OCI-LY1 (cell line): ENCODE data around the gene EFEMP2.

Experiments
- H2AFZ ChIP-seq: fragments of 200-600 bp; sonication (generic), shearing (Covaris generic); 2 replicates; pipeline ENCODE4 v1.6.0; 2014; ENCODE audit warnings: antibody characterized with exemption, mild to moderate bottlenecking, low read length
- H3F3A ChIP-seq: fragments of 200-600 bp; sonication (generic), shearing (Covaris generic); 2 replicates; pipeline ENCODE4 v1.6.0; 2014; ENCODE audit warnings: mild to moderate bottlenecking, antibody characterized with exemption, low read length, moderate library complexity; ENCODE audit not compliant: insufficient read depth
- H3K27ac ChIP-seq: fragments of 200-600 bp; sonication (generic); 2 replicates; pipeline ENCODE4 v1.5.1; 2014; ENCODE audit warnings: low read length, mixed run types, mild to moderate bottlenecking, low read depth; ENCODE audit not compliant: poor library complexity, severe bottlenecking
- H3K27me3 ChIP-seq: fragments of 200-600 bp; sonication (generic); 2 replicates; pipeline ENCODE4 v1.6.0; 2014; ENCODE audit warnings: antibody characterized with exemption, mild to moderate bottlenecking, low read length, moderate library complexity; ENCODE audit not compliant: insufficient read depth
- H3K36me3 ChIP-seq: fragments of 200-600 bp; sonication (generic); 2 replicates; pipeline ENCODE4 v1.6.1; 2014; ENCODE audit warnings: mild to moderate bottlenecking, antibody characterized with exemption, low read length, moderate library complexity, mixed read lengths; ENCODE audit not compliant: insufficient read depth
- H3K4me1 ChIP-seq: fragments of 200-600 bp; sonication (generic); 2 replicates; pipeline ENCODE4 v1.5.1; 2014; ENCODE audit warnings: mild to moderate bottlenecking, low read length, moderate library complexity; ENCODE audit not compliant: insufficient read depth, severe bottlenecking
- H3K4me2 ChIP-seq: fragments of 200-600 bp; sonication (generic), shearing (Covaris generic); 2 replicates; pipeline ENCODE4 v1.6.1; 2014; ENCODE audit warnings: low read length
- H3K4me3 ChIP-seq: fragments of 200-600 bp; sonication (generic); 2 replicates; pipeline ENCODE4 v1.5.1; 2014; ENCODE audit warnings: low read length, low read depth, mild to moderate bottlenecking, mixed read lengths; ENCODE audit not compliant: poor library complexity, severe bottlenecking
- H3K79me2 ChIP-seq: fragments of 200-600 bp; shearing (Covaris generic); 2 replicates; pipeline ENCODE4 v1.6.1; 2016; ENCODE audit warnings: mixed run types, low read length, mixed read lengths; ENCODE audit not compliant: insufficient read depth
- H3K9ac ChIP-seq: fragments of 200-600 bp; sonication (generic), shearing (Covaris generic); 2 replicates; pipeline ENCODE4 v1.6.1; 2014; ENCODE audit warnings: mild to moderate bottlenecking, low read length, mixed read lengths
- H3K9me2 ChIP-seq: fragments of 200-600 bp; sonication (generic), shearing (Covaris generic); 2 replicates; pipeline ENCODE4 v1.6.1; 2014; ENCODE audit warnings: low read depth, mild to moderate bottlenecking, low read length, mixed read lengths
- H3K9me3 ChIP-seq: fragments of 200-600 bp; shearing (Covaris generic); 2 replicates; pipeline ENCODE4 v1.6.1; 2014; ENCODE audit warnings: low read length, mixed read lengths
- H4K20me1 ChIP-seq: fragments of 200-600 bp; sonication (generic), shearing (Covaris generic); 2 replicates; pipeline ENCODE4 v1.6.0; 2016; ENCODE audit warnings: mild to moderate bottlenecking, low read length; ENCODE audit not compliant: insufficient read depth
- CTCF ChIP-seq: fragments of 200-600 bp; sonication (generic), shearing (Covaris generic); IDR thresholded peaks from 2 replicates; pipeline ENCODE4 v1.5.1; 2017; ENCODE audit warnings: mild to moderate bottlenecking, antibody characterized with exemption, low read length, moderate library complexity, mixed read lengths
- EZH2 ChIP-seq: fragments of 200-600 bp; sonication (generic), shearing (Covaris generic); IDR thresholded peaks from 2 replicates; pipeline ENCODE4 v1.8.0; 2017; ENCODE audit warnings: borderline replicate concordance, mixed run types, mild to moderate bottlenecking, antibody characterized with exemption, low read length, moderate library complexity, mixed read lengths

Gene EFEMP2

DNA sequence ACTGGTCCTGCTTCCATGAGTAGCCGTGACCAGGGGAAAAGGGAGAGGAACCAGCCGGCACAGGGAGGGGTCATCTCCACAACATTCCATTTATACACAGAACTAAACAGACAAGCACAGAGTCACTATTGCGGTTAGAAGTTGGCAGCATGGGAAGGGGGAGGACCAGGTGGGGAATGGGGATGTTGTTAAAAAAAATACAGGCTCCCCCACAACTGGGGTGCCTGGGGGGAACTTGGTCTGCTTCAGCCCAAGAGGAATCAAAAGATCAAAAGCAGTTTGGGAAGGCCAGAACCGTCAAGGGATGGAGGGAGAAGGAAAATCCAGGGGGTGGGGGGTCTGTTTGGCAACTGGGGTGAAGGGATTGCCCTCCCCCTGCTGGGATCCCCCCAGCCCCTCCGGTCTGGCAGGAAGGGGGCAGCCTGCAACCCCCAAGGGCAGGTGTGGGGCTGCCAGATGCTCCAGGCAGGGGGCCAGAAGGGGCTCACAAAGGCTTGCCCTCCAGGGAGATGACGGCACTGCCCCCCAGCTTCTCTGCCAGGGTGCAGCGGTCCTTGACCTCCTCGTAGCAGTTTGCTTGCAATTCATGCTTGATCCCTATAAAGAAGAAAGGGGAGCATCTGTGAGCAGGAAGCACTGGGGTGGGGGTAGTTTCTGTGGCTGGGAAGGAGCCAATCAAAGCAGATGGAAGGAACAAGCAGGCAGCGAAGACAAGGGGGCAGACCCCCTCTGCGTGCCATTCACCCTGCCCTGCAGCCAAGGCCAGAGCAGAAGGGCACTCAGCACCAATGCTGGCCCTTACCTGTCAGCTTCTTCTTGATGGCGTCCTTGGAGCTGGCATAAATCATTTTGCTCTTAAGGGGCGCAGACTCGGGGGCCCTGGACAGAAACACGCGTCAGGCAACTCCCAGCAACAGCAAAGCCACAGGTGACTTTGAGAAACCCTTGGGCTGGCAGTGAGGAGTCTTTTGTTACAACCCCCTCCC lies 17.5 kb downstream of the EFEMP2 start:
- no peak overlapping the region for H3K27ac ChIP-seq
- no peak overlapping the region for H3K9ac ChIP-seq
- H3K4me1 ChIP-seq = peaks cover 20% of the 10 kb centered on the region
- H3K9me3 ChIP-seq = no peaks in the 10 kb centered on the region
- 0 out of 2 replicates have a peak, but pooled peaks cover 5% of the 10 kb centered on the region for H3F3A ChIP-seq
- no peak overlapping the region for H3K4me3 ChIP-seq
- no peaks in the 10 kb centered on the region for H3K9me2 ChIP-seq
- H3K4me2 ChIP-seq = no peak overlapping the region
- H2AFZ ChIP-seq = no peak overlapping the region
- peaks cover 5% of the 10 kb centered on the region; the same call in 1 of the 2 replicates for H4K20me1 ChIP-seq
- H3K27me3 ChIP-seq = no peaks in the 10 kb centered on the region
- TF ChIP-seq EZH2 (no peak), CTCF (no peak)
- H3K79me2 ChIP-seq = peaks cover 17% of the 10 kb centered on the region
- peaks cover 67% of the 10 kb centered on the region for H3K36me3 ChIP-seq

DNA sequence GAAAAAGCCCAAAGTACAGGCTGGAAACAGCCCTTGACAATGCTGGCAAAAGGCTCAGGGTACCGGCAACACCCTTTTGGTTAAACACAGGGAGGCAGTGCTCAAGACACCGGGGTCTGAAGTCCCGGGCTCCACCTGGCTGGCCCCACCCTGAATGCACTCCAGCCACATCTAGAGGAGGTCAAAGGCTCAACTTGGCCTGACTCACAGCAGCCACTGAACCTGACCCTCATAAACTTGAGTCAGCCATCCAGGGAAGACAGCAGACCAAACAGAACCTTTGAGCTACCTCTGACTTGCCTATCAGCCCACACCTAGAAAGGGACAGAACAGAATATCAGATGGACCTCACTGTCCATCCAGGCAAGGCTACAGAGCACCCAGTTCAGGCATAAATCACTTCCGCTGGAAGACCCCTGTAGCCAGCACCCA lies 18.4 kb downstream of the EFEMP2 start:
- no peak overlapping the region for H3K27ac ChIP-seq
- H3K4me3 ChIP-seq = no peak overlapping the region
- no peaks in the 10 kb centered on the region for H3K27me3 ChIP-seq
- H3K9ac ChIP-seq = no peak overlapping the region
- peaks cover 15% of the 10 kb centered on the region for H3K4me1 ChIP-seq
- peaks cover 5% of the 10 kb centered on the region; the same call in 1 of the 2 replicates for H4K20me1 ChIP-seq
- no peaks in the 10 kb centered on the region for H3K9me2 ChIP-seq
- H3K9me3 ChIP-seq = no peaks in the 10 kb centered on the region
- no peak overlapping the region for H2AFZ ChIP-seq
- H3K4me2 ChIP-seq = no peak overlapping the region
- no peak for TF ChIP-seq EZH2
- TF ChIP-seq CTCF = no peak
- 0 out of 2 replicates have a peak, but pooled peaks cover 5% of the 10 kb centered on the region for H3F3A ChIP-seq
- H3K36me3 ChIP-seq = peaks cover 67% of the 10 kb centered on the region
- peaks cover 17% of the 10 kb centered on the region for H3K79me2 ChIP-seq

- H4K20me1 ChIP-seq = peaks cover 5% of the 10 kb centered on the region; the same call in 1 of the 2 replicates
- H3F3A ChIP-seq = no peaks in the 10 kb centered on the region
- H3K27me3 ChIP-seq = no peaks in the 10 kb centered on the region
- H3K36me3 ChIP-seq = peaks cover 67% of the 10 kb centered on the region
- no peak overlapping the region for H3K4me3 ChIP-seq
- TF ChIP-seq EZH2 (no peak), CTCF (no peak; the same call in 1 of the 2 replicates)
- H3K9ac ChIP-seq = no peak overlapping the region
- H2AFZ ChIP-seq = no peak overlapping the region
- peaks cover 17% of the 10 kb centered on the region for H3K79me2 ChIP-seq
- H3K4me1 ChIP-seq = peaks cover 8% of the 10 kb centered on the region
- no peak overlapping the region for H3K27ac ChIP-seq
- no peak overlapping the region for H3K4me2 ChIP-seq
- H3K9me2 ChIP-seq = no peaks in the 10 kb centered on the region
- no peaks in the 10 kb centered on the region for H3K9me3 ChIP-seq
These were observed 19.2 kb downstream of the EFEMP2 start for GRCh38 chr11:65853246-65853979.
